NCI-H1092 treated with DMSO at 0.1 percent for 48 hours (cell line): ENCODE measurements around the gene PCNA.

Experiments
- DNase-seq: peaks from one replicate; lab custom pipeline; 2025; lab: John Stamatoyannopoulos, UW

PCNA gene

GRCh38 chr20:5065166-5065878, 54.4 kb downstream of the PCNA start:
- no peak for DNase-seq
